ENCODE measurements around the gene CCDC170. TPM values are rescaled to one million over a fixed set of nuclear protein-coding genes. Genes with fewer than 3 reads are reported as not detected.
"Not testable (repeated sequence)": the region's sequence is repeated elsewhere in the genome, so short reads cannot be mapped to it uniquely, and the experiment has no call there.

CCDC170 gene
- total RNA-seq, 1 experiment from 2014 or later, result not detected

DNA sequence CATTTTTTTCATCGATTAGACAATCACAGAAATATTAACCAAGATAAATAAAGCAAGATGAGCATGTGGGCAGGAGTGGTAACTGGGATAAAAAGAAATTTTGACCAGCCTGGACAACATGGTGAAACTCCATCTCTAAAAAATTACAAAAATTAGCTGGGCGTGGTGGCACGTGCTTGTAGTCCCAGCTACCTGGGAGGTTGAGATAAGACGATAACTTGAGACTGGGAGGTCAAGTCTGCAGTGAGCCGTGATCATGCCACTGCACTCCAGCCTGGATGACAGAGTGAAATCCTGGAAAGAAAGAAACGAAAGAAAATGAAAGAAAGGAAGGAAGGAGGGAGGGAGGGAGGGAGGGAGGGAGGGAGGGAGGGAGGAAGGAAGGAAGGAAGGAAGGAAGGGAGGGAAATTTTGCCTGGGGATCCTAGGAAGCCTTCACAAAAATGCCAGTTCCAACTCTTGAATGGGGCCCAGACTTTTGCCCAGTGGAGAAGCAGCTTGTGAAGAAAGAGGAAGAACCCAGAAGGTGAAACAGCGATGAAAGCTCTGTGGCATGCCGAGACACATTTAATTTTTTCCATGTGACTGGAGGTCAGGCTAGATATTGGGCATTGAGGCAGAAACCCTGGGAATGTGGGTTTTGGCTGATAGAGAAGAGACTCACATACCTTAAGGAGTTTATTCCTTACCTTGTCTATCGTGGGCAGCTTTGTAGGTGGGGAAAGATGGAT is 20.3 kb downstream of the CCDC170 start:
- no peaks in the 10 kb centered on the region for H3K36me3 ChIP-seq
- no peaks in the 10 kb centered on the region for H3K27me3 ChIP-seq
- no peaks in the 10 kb centered on the region for H3K9me3 ChIP-seq
- DNase-seq, result no peak
- H3K4me3 ChIP-seq, result no peak overlapping the region

DNA sequence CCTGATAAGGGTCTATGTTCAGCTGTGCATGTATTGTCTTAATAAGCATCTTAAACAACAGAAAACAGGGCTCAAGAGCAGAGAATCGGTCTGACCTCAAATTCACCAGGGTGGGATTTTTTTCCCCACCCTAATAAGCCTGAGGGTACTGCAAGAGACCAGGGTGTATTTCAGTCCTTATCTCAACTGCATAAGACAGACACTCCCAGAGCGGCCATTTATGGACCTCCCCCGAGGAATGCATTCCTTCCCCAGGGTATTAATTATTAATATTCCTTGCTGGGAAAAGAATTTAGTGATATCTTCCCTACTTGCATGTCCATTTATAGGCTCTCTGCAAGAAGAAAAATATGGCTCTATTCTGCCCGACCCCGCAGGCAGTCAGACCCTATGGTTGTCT is 25.2 kb downstream of the CCDC170 start:
- not testable (repeated sequence) for DNase-seq, H3K36me3 ChIP-seq, H3K9me3 ChIP-seq, H3K4me3 ChIP-seq, H3K27me3 ChIP-seq

- H3K4me3 ChIP-seq, result no peak overlapping the region
- no peaks in the 10 kb centered on the region for H3K27me3 ChIP-seq
- 0 out of 2 replicates have a peak, but pooled peaks cover 3% of the 10 kb centered on the region for H3K9me3 ChIP-seq
- H3K36me3 ChIP-seq, result no peaks in the 10 kb centered on the region
- no peak for DNase-seq
Measured at GRCh38 chr6:151523034-151523433, 29.2 kb downstream of the CCDC170 start.

DNA sequence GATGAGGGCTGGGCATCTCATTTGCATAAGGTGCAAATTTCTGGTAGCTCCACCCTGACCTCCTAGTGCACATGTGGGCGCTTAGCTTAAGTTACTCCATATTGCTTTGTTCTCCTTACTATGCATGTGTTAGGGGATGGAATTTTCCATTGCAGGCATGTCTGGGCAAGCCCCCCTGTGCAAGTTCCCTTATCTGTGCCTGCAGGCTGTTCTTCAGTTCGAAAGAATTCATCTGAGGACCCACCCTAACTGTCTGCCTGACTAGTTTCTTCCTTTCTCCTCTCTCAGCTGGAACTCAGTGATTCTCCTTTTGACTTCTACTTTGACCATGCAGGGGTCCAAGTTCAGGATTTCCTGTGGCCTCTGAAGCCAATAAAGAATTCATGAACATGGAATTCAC is 30.2 kb downstream of the CCDC170 start:
- DNase-seq, result no peak
- H3K4me3 ChIP-seq, result no peak overlapping the region
- no peaks in the 10 kb centered on the region for H3K27me3 ChIP-seq
- 0 out of 2 replicates have a peak, but pooled peaks cover 3% of the 10 kb centered on the region for H3K9me3 ChIP-seq
- H3K36me3 ChIP-seq, result no peaks in the 10 kb centered on the region

- DNase-seq, result peak; percentile 46
- no peak overlapping the region for H3K4me3 ChIP-seq
- peaks cover 7% of the 10 kb centered on the region; the same call in 1 of the 2 replicates for H3K9me3 ChIP-seq
- no peaks in the 10 kb centered on the region for H3K36me3 ChIP-seq
- H3K27me3 ChIP-seq, result no peaks in the 10 kb centered on the region
Measured at GRCh38 chr6:151534576-151534975, 40.8 kb downstream of the CCDC170 start.

DNA sequence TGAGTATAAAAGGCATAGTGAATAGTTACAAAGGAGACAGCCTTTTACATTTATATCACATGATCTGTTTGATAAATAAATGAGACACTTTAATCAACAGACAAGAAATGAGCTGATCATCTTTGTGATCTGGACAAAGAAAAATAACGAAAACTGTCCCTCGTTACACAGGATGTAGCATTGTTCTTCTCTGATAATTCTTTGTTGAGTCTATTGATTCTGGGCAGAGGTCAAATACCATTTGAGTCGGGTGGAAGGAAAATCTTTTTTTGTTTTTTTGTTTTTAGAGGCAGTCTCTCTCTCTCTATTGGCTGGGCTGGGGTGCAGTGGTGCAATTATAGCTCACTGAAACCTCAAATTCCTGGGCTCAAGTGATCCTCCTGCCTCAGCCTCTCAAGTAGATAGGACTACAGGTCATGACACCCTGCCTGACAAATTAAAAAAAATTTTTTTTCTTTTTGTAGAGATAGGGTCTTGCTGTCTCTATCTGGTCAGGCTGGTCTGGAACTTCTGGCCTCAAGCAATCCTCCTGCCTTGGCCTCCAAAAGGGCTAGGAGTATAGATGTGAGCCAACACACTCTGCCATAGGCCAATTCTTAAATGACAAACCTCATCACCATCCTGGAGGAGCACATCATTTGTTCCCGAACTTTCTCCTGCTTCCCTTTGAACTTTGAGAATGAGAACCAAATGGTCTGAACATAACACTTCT is 41.8 kb downstream of the CCDC170 start:
- Histone ChIP-seq H3K4me3 (no peak overlapping the region), H3K27me3 (no peaks in the 10 kb centered on the region), H3K9me3 (peaks cover 7% of the 10 kb centered on the region; the same call in 1 of the 2 replicates), H3K36me3 (no peaks in the 10 kb centered on the region)
- DNase-seq, result no peak

DNA sequence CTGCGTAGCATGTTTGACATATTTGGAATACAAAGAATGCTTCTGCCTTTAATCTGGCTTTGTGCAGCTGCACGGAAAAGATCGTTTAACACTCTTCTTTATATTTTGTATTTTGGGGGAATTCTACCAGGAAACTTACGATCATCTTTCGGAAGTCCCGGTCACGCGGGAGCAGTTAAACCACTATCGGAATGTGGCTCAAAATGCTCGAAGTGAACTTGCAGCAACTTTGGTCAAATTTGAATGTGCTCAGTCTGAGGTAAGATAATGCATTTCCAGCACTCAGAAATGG is 42.3 kb downstream of the CCDC170 start:
- Histone ChIP-seq H3K27me3 (no peaks in the 10 kb centered on the region), H3K9me3 (peaks cover 8% of the 10 kb centered on the region), H3K4me3 (no peak overlapping the region), H3K36me3 (no peaks in the 10 kb centered on the region)
- no peak for DNase-seq

DNA sequence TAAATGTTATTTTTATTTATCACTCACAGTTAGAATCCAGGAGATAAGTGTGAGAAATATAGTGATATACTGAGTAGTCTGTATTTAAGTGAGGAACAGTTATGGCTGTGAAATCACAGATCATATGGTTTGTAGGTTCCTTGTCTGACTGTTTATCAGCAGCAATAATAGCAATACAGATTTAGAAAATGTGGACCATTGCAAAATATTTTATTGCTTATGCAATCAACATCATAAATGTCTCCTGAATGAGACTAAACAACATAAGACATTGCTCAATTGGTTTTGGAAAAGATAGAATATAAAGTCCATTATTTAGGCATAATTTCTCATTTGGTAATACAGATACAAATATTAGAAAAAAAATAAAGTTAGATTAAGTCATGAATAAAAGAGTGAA is 43.7 kb downstream of the CCDC170 start:
- peaks cover 7% of the 10 kb centered on the region for H3K9me3 ChIP-seq

GRCh38 chr6:151539506-151540268 is 45.9 kb downstream of the CCDC170 start:
- Histone ChIP-seq H3K4me3 (no peak overlapping the region), H3K36me3 (no peaks in the 10 kb centered on the region), H3K9me3 (peaks cover 7% of the 10 kb centered on the region), H3K27me3 (no peaks in the 10 kb centered on the region)
- DNase-seq, result no peak

More for the DNA sequence above, 43.7 kb downstream of the CCDC170 start:
- Histone ChIP-seq H3K4me3 (no peak overlapping the region), H3K27me3 (no peaks in the 10 kb centered on the region), H3K36me3 (no peaks in the 10 kb centered on the region)
- DNase-seq, result no peak

GRCh38 chr6:151544453-151544852 is 50.6 kb downstream of the CCDC170 start:
- Histone ChIP-seq H3K27me3 (no peaks in the 10 kb centered on the region), H3K36me3 (no peaks in the 10 kb centered on the region), H3K9me3 (peaks cover 3% of the 10 kb centered on the region), H3K4me3 (no peak overlapping the region)
- DNase-seq, result no peak

GRCh38 chr6:151544884-151545283 is 51.1 kb downstream of the CCDC170 start:
- not testable (repeated sequence) for DNase-seq, H3K4me3 ChIP-seq

GRCh38 chr6:151546941-151547659 is 53.3 kb downstream of the CCDC170 start:
- H3K36me3 ChIP-seq, result no peaks in the 10 kb centered on the region
- H3K27me3 ChIP-seq, result no peaks in the 10 kb centered on the region
- DNase-seq, result no peak
- 0 out of 2 replicates have a peak, but pooled peaks cover 2% of the 10 kb centered on the region for H3K9me3 ChIP-seq
- H3K4me3 ChIP-seq, result no peak overlapping the region

More at GRCh38 chr6:151544884-151545283, 51.1 kb downstream of the CCDC170 start:
- not testable (repeated sequence) for H3K9me3 ChIP-seq, H3K36me3 ChIP-seq, H3K27me3 ChIP-seq

GRCh38 chr6:151548201-151548600 is 54.4 kb downstream of the CCDC170 start:
- no peak overlapping the region for H3K4me3 ChIP-seq
- H3K27me3 ChIP-seq, result no peaks in the 10 kb centered on the region
- H3K36me3 ChIP-seq, result no peaks in the 10 kb centered on the region
- DNase-seq, result no peak
- 0 out of 2 replicates have a peak, but pooled peaks cover 2% of the 10 kb centered on the region for H3K9me3 ChIP-seq

- 0 out of 2 replicates have a peak, but pooled peaks cover 2% of the 10 kb centered on the region for H3K9me3 ChIP-seq
- no peaks in the 10 kb centered on the region for H3K36me3 ChIP-seq
- no peak overlapping the region for H3K4me3 ChIP-seq
- no peaks in the 10 kb centered on the region for H3K27me3 ChIP-seq
- no peak for DNase-seq
Measured at GRCh38 chr6:151549790-151550189, 56.0 kb downstream of the CCDC170 start.

- no peak for DNase-seq
- no peaks in the 10 kb centered on the region for H3K36me3 ChIP-seq
- no peak overlapping the region for H3K4me3 ChIP-seq
- 0 out of 2 replicates have a peak, but pooled peaks cover 2% of the 10 kb centered on the region for H3K9me3 ChIP-seq
- no peaks in the 10 kb centered on the region for H3K27me3 ChIP-seq
Measured at GRCh38 chr6:151550618-151551017, 56.8 kb downstream of the CCDC170 start.

- Histone ChIP-seq H3K4me3 (no peak overlapping the region), H3K9me3 (0 out of 2 replicates have a peak, but pooled peaks cover 2% of the 10 kb centered on the region), H3K27me3 (no peaks in the 10 kb centered on the region), H3K36me3 (no peaks in the 10 kb centered on the region)
- no peak for DNase-seq
Measured at GRCh38 chr6:151551223-151551857, 57.5 kb downstream of the CCDC170 start.
